ENCODE measurements around the gene UBE4B. TPM values are rescaled to one million over a fixed set of nuclear protein-coding genes. Genes with fewer than 3 reads are reported as not detected.

Gene UBE4B
- total and polyA plus RNA-seq, 2 of the 4 experiments (the other 2 are of a cell fraction), result 26.5 to 39.3 TPM

GRCh38 chr1:10128101-10128765 is 95.5 kb downstream of the UBE4B start:
- no peak overlapping the region for H2AK9ac ChIP-seq (replicated peaks; ENCODE audit: low read depth, low read length, poor library complexity)
- no peak overlapping the region for H3K56ac ChIP-seq (ENCODE audit: extremely low read depth, insufficient read depth, low read length)
- ChIA-PET CTCF (interaction anchor here (0.6 to 1.1 kb wide), 3 partner anchors 25 to 179 kb away, joined by 3 read pairs; partner anchors contain the start of gene KIF1B), POLR2A (ENCODE audit: unreplicated experiment) (no interaction called here)
- H4K5ac ChIP-seq (ENCODE audit: low read depth, low read length), result no peak overlapping the region
- peaks cover under 1% of the 10 kb centered on the region; the same call in 1 of the 2 replicates for H4K20me1 ChIP-seq (ENCODE audit: insufficient read depth, low read length)
- H2BK20ac ChIP-seq (ENCODE audit: low read depth, low read length), result no peak overlapping the region
- DNase-seq (no peak), ATAC-seq (ENCODE audit: low read depth) (no peak)
- no peak overlapping the region for H2BK120ac ChIP-seq (ENCODE audit: low read depth, low read length)
- H4K91ac ChIP-seq (ENCODE audit: insufficient read depth, low read depth, low read length), result no peak overlapping the region
- H3K18ac ChIP-seq (ENCODE audit: low read depth, low read length), result no peak overlapping the region
- H2BK5ac ChIP-seq (ENCODE audit: low read depth, low read length, poor library complexity, severe bottlenecking), result no peak overlapping the region
- peaks cover 2% of the 10 kb centered on the region; the same call in 1 of the 2 replicates for H3K9me1 ChIP-seq (ENCODE audit: insufficient read depth, low read length)
- dilution Hi-C loops (cut with HindIII; ENCODE audit: low sequenced_read_pairs, unreplicated experiment), result no loop called here
- H3K4me3 ChIP-seq (ENCODE audit: insufficient read depth, low read depth, low read length), result no peak overlapping the region
- H2AK5ac ChIP-seq (ENCODE audit: low read depth, low read length), result no peak overlapping the region
- in situ Hi-C loops (cut with MboI; ENCODE audit: low sequenced_read_pairs), result loop anchor here (25.0 kb wide), 1 partner anchor 166 kb away; no protein-coding TSS in a partner anchor
- peaks cover 24% of the 10 kb centered on the region for H3K36me3 ChIP-seq (ENCODE audit: control insufficient read depth, insufficient read depth, low read length)
- no peaks in the 10 kb centered on the region for H3K4me1 ChIP-seq (ENCODE audit: control insufficient read depth, insufficient read depth, low read length)
- no peak overlapping the region for H3K4me2 ChIP-seq (ENCODE audit: low read depth, low read length)
- no peaks in the 10 kb centered on the region for H3K9me3 ChIP-seq (ENCODE audit: control insufficient read depth, insufficient read depth, low read length)
- H3K79me1 ChIP-seq (ENCODE audit: low read depth in 1 of 2, low read length in 2 of 2), result no peaks in the 10 kb centered on the region; a peak in 1 of 4 replicates
- H4K8ac ChIP-seq (ENCODE audit: low read depth in 2 of 2, low read length in 2 of 2), result no peak overlapping the region
- H2AFZ ChIP-seq (replicated peaks; ENCODE audit: low read length, poor library complexity), result no peak overlapping the region
- intact Hi-C loops (cut with micrococcal nuclease), result no loop called here
- H3K4ac ChIP-seq (ENCODE audit: low read depth, low read length), result no peak overlapping the region
- H2BK15ac ChIP-seq (ENCODE audit: low read depth, low read length), result no peak overlapping the region
- TF ChIP-seq ELK1 (IDR thresholded peaks at IDR 0.05; ENCODE audit: borderline replicate concordance, low read depth, low read length), result no peak
- no peak for TF ChIP-seq FOS (IDR thresholded peaks at IDR 0.05; ENCODE audit: low read depth, low read length)
- no peak overlapping the region for H3K27ac ChIP-seq (ENCODE audit: insufficient read depth, low read length)
- no peak overlapping the region for H3K14ac ChIP-seq (replicated peaks; ENCODE audit: low read depth, low read length)
- H3K23ac ChIP-seq (ENCODE audit: low read depth, low read length), result no peak overlapping the region
- H3K9ac ChIP-seq (ENCODE audit: low read depth, low read length), result no peak overlapping the region
- 92% methylated on average over 2 of the region's 9 CpGs; no CpG with 5 or more reads in 1 of the 2 experiments for WGBS, 2 experiments (ENCODE audit: extremely low coverage in 2 of 2, insufficient read length in 1 of 2)
- no peaks in the 10 kb centered on the region for H3K27me3 ChIP-seq (ENCODE audit: control insufficient read depth, insufficient read depth, low read length)
- no TSS peak for BruUV-seq (replicated peaks)
